Natural killer cell (primary cell): Measurements from ENCODE around the gene PCDH12. TPM values are rescaled to one million over a fixed set of nuclear protein-coding genes. Genes with fewer than 3 reads are reported as not detected.
A peak's percentile ranks its signal among the peaks of the same experiment; 100 is the strongest.

ENCODE experiments used
- ATAC-seq, 3 donors: fragments of 150-1000 bp in 2 of 3; fragments of 200-7000 bp in 1 of 3; cut with Tn5 transposase; 1 replicate in 1 of 3; 2 replicates in 2 of 3; pipeline ENCODE4 v1.10.0; 2021; ENCODE audit warnings: mild to moderate bottlenecking in 2 of 3, moderate library complexity in 2 of 3
- DNase-seq, 2 donors: peaks; one replicate each; pipeline versions ENCODE4 v3.0.0 to v3.0.0-alpha.2; 2013 to 2021; ENCODE audit warnings: mixed read lengths in 1 of 2
- H3K27ac ChIP-seq: one replicate; pipeline ENCODE4 v1.5.1; 2013; ENCODE audit warnings: mild to moderate bottlenecking, low read length
- H3K27me3 ChIP-seq: one replicate; pipeline ENCODE4 v1.6.1; 2013; ENCODE audit warnings: low read length; ENCODE audit not compliant: control insufficient read depth, insufficient read depth
- H3K36me3 ChIP-seq: one replicate; pipeline ENCODE4 v1.6.1; 2013; ENCODE audit warnings: low read length; ENCODE audit not compliant: control insufficient read depth, insufficient read depth
- H3K4me1 ChIP-seq: one replicate; pipeline ENCODE4 v1.6.1; 2013; ENCODE audit warnings: low read length; ENCODE audit not compliant: control insufficient read depth, insufficient read depth
- H3K4me3 ChIP-seq: one replicate; pipeline ENCODE4 v1.5.1; 2013; ENCODE audit warnings: low read length
- H3K9me3 ChIP-seq: one replicate; pipeline ENCODE4 v1.6.1; 2013; ENCODE audit warnings: low read length; ENCODE audit not compliant: control insufficient read depth, insufficient read depth
- H3K27ac Mint-ChIP-seq, 2 donors: one replicate each; pipeline ENCODE4 v1.8.0; 2022; ENCODE audit warnings: mild to moderate bottlenecking in 2 of 2, mixed read lengths in 2 of 2, moderate library complexity in 1 of 2
- H3K27me3 Mint-ChIP-seq, 2 donors: one replicate each; pipeline ENCODE4 v1.8.0; 2022; ENCODE audit warnings: low read depth in 2 of 2, mixed read lengths in 2 of 2
- H3K36me3 Mint-ChIP-seq: one replicate; pipeline ENCODE4 v1.8.0; 2022; ENCODE audit warnings: mixed read lengths
- H3K4me1 Mint-ChIP-seq, 2 donors: one replicate each; pipeline ENCODE4 v1.8.0; 2022; ENCODE audit warnings: mixed read lengths in 2 of 2
- H3K4me3 Mint-ChIP-seq: one replicate; pipeline ENCODE4 v1.8.0; 2022; ENCODE audit warnings: mild to moderate bottlenecking, moderate library complexity, mixed read lengths
- H3K9me3 Mint-ChIP-seq, 2 donors: one replicate each; pipeline ENCODE4 v1.8.0; 2022; ENCODE audit warnings: mixed read lengths in 2 of 2
- CTCF ChIP-seq: fragments of 200-600 bp; IDR thresholded peaks from one replicate; pipeline ENCODE4 v1.8.0; 2022; ENCODE audit warnings: antibody characterized with exemption
- WGBS: methylation state at CpG from one replicate; pipeline ENCODE4 v1.1.7; 2013; ENCODE audit warnings: missing lambda C conversion rate; ENCODE audit not compliant: insufficient coverage; 5-methylcytosine and 5-hydroxymethylcytosine counted together
- intact Hi-C: fragments of 100-400 bp; cut with micrococcal nuclease; formaldehyde crosslinking; loops from one replicate; pipeline ENCODE4 v1.14.2; 2022
- total RNA-seq, 4 donors: library from RNA; stranded (reverse); fragments of 120-200 nt in 1 of 4; gene quantifications; one replicate each; pipeline versions ENCODE4 v1.2.3 to v1.2.4, GENCODE V29; 2013 to 2022

The PCDH12 gene
- total RNA-seq, 3 donors from 2014 or later (not counting 1 experiment from before 2014, with no cell fraction given): 0.05 TPM; not detected in 2

GRCh38 chr5:141944076-141944475 lies 13.9 kb downstream of the PCDH12 start:
- Mint-ChIP-seq H3K27ac (no peak overlapping the region), H3K27me3 (no peaks in the 10 kb centered on the region), H3K4me3 (no peak overlapping the region), H3K36me3 (no peaks in the 10 kb centered on the region), H3K9me3 (no peaks in the 10 kb centered on the region), H3K4me1 (peaks cover 26 to 32% of the 10 kb centered on the region in 2 donors)
- H3K36me3 ChIP-seq: peaks cover 8% of the 10 kb centered on the region
- no peak for DNase-seq
- no peaks in the 10 kb centered on the region for H3K27me3 ChIP-seq
- peaks cover 18% of the 10 kb centered on the region for H3K4me1 ChIP-seq
- 96% methylated on average over 9 of the region's 9 CpGs for WGBS
- ATAC-seq: no peak
- no peak overlapping the region for H3K4me3 ChIP-seq
- no peaks in the 10 kb centered on the region for H3K9me3 ChIP-seq
- H3K27ac ChIP-seq: no peak overlapping the region
- intact Hi-C loops: no loop called here
- no peak for TF ChIP-seq CTCF

DNA sequence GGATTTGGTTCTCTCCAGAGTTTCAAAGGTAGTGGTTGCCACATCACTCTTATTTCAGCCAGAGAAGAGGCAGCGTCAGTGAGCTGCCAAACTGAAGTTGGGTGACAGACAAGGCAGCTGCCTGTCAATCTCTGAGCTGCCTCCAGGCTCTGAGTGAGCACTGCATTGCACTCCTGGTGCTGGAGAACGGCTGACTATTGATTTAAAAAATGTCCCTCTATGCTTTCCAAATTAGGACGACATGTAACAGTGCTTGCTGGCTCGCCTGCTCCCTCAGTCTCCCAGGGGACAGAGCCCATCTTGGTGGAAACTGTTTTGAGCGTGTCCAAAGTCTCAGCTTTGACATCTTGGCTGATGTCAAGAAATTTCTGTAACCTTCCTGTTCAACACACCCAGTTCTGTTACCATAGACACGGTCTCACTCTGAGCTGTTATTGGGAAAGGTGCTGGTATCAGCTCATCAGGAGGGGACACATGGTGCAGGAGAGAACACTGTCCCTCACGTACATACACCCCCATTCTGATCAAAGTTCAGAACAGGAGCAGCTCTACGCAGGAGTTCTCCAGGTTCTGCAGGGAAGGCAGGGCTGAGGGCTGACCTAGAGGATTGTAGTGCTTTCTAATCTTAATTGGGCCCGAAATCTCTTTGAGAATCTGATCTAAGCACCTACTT lies 15.7 kb downstream of the PCDH12 start:
- TF ChIP-seq CTCF: no peak
- Mint-ChIP-seq H3K4me3 (peak overlapping the region; percentile 14), H3K36me3 (no peaks in the 10 kb centered on the region), H3K9me3 (no peaks in the 10 kb centered on the region), H3K27me3 (no peaks in the 10 kb centered on the region), H3K27ac (peak overlapping the region; percentile 80 to 89), H3K4me1 (peaks cover 26 to 32% of the 10 kb centered on the region in 2 donors)
- no peak overlapping the region for H3K4me3 ChIP-seq
- H3K27ac ChIP-seq: no peak overlapping the region
- ATAC-seq (peak; percentile 23 to 30 (median 25)), DNase-seq (no peak)
- peaks cover 14% of the 10 kb centered on the region for H3K36me3 ChIP-seq
- H3K9me3 ChIP-seq: no peaks in the 10 kb centered on the region
- intact Hi-C loops: no loop called here
- no peaks in the 10 kb centered on the region for H3K27me3 ChIP-seq
- WGBS: 89% methylated on average over 9 of the region's 9 CpGs
- peaks cover 18% of the 10 kb centered on the region for H3K4me1 ChIP-seq

GRCh38 chr5:141941779-141942178 lies 16.2 kb downstream of the PCDH12 start:
- H3K4me3 Mint-ChIP-seq: peak overlapping the region; percentile 14
- no peak for TF ChIP-seq CTCF
- H3K4me1 ChIP-seq: peaks cover 18% of the 10 kb centered on the region
- 94% methylated on average over 6 of the region's 6 CpGs for WGBS
- H3K9me3 Mint-ChIP-seq: no peaks in the 10 kb centered on the region
- peaks cover 26 to 32% of the 10 kb centered on the region in 2 donors for H3K4me1 Mint-ChIP-seq
- ATAC-seq (peak; percentile 49 to 53 (median 50)), DNase-seq (no peak)
- no peak overlapping the region for H3K4me3 ChIP-seq
- peak overlapping the region; percentile 80 to 89 for H3K27ac Mint-ChIP-seq
- no peak overlapping the region for H3K27ac ChIP-seq
- no peaks in the 10 kb centered on the region for H3K27me3 Mint-ChIP-seq
- H3K27me3 ChIP-seq: no peaks in the 10 kb centered on the region
- no peaks in the 10 kb centered on the region for H3K9me3 ChIP-seq
- intact Hi-C loops: no loop called here
- H3K36me3 ChIP-seq: peaks cover 19% of the 10 kb centered on the region
- no peaks in the 10 kb centered on the region for H3K36me3 Mint-ChIP-seq

- Histone ChIP-seq H3K27me3 (no peaks in the 10 kb centered on the region), H3K36me3 (peaks cover 21% of the 10 kb centered on the region), H3K27ac (no peak overlapping the region), H3K4me1 (peaks cover 18% of the 10 kb centered on the region), H3K9me3 (no peaks in the 10 kb centered on the region), H3K4me3 (no peak overlapping the region)
- ATAC-seq (peak; percentile 45 to 72 (median 50)), DNase-seq (no peak)
- H3K36me3 Mint-ChIP-seq: no peaks in the 10 kb centered on the region
- H3K27me3 Mint-ChIP-seq: no peaks in the 10 kb centered on the region
- H3K9me3 Mint-ChIP-seq: no peaks in the 10 kb centered on the region
- peak overlapping the region; percentile 80 to 89 for H3K27ac Mint-ChIP-seq
- intact Hi-C loops: no loop called here
- no peak overlapping the region for H3K4me3 Mint-ChIP-seq
- TF ChIP-seq CTCF: no peak
- peaks cover 26 to 32% of the 10 kb centered on the region in 2 donors for H3K4me1 Mint-ChIP-seq
- 78% methylated on average over 5 of the region's 6 CpGs for WGBS
Measured at GRCh38 chr5:141941307-141941706, 16.7 kb downstream of the PCDH12 start.
